HG02885 (cell line): ENCODE data around the gene CLIP1.
"Not testable (repeated sequence)": the region's sequence is repeated elsewhere in the genome, so short reads cannot be mapped to it uniquely, and the experiment has no call there.

ENCODE experiments used
- ATAC-seq: cut with Tn5 transposase; IDR thresholded peaks from one replicate; pipeline ENCODE4 v1.9.1; 2021; ENCODE audit warnings: mild to moderate bottlenecking; ENCODE audit not compliant: unreplicated experiment, poor library complexity

CLIP1 gene

DNA sequence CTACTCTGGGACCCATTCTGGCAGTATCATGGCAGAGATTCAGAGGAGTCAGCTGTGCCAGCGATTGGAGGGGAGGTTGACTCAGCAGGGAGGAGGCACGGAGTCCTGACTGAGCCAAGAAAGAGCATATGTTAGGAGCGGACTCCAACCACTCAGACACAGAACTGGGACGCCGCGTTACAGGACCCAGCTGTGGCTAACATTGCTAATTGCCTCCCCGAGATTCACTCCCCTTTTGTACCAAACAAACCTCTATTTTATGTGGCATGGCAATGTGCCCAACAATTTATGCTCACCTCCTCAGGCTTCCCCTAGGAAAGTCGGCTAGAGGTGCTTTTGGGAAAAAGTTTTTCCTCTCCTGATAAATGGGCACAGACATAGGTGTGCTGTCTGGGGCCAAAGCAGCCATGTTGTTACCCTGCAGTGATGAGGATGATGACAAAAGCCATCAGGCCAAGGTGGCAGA is 15.2 kb upstream of the CLIP1 start:
- no peak for ATAC-seq

DNA sequence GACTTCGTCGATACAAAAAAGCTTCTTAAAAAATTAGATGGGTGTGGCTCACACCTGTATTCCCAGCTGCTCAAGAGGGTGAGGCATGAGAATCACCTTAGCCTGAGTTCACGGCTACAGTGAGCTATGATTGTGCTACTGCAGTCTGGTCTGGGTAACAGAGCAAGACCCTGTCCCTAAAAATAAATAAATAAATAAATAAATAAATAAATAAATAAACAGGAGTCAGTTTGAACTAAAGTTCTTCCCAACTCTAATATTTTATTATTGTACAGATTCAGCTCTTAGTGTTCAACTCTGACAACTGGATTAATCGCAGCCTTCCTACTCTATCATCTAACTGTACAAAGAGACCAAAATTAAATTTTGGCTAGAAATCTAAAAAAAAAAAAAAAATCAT is 12.7 kb upstream of the CLIP1 start:
- no peak for ATAC-seq

DNA sequence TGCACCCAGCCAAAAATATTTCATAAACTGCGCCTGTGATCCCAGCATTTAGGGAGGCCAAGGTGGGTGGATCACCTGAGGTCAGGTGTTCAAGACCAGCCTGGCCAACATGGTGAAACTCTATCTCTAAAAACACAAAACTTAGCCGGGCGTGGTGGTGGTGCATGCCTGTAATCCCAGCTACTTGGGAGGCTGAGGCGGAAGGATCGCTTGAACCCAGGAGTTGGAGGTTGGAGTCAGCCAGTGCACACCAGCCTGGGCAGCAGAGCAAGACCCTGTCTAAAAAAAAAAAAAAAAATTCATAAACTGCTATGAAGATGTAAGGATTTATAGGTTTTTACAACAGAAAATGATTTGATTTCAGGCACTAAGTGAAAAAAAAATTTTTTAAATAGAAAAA is 6.6 kb upstream of the CLIP1 start:
- not testable (repeated sequence) for ATAC-seq

DNA sequence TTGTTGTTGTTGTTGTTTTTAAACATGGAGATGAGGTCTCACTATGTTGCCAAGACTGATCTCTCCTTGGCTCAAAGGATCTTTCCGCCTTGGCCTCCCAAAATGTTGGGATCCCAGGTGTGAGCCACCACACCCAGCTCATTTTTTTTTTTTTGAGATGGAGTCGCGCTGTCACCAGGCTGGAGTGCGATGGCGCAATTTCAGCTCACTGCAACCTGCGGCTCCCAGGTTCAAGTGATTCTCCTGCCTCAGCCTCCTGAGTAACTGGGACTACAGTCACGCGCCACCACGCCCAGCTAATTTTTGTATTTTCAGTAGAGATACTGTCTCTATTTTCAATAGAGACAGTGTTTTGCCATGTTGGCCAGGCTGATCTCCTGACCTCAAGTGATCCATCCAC is 4.9 kb upstream of the CLIP1 start:
- ATAC-seq = no peak

DNA sequence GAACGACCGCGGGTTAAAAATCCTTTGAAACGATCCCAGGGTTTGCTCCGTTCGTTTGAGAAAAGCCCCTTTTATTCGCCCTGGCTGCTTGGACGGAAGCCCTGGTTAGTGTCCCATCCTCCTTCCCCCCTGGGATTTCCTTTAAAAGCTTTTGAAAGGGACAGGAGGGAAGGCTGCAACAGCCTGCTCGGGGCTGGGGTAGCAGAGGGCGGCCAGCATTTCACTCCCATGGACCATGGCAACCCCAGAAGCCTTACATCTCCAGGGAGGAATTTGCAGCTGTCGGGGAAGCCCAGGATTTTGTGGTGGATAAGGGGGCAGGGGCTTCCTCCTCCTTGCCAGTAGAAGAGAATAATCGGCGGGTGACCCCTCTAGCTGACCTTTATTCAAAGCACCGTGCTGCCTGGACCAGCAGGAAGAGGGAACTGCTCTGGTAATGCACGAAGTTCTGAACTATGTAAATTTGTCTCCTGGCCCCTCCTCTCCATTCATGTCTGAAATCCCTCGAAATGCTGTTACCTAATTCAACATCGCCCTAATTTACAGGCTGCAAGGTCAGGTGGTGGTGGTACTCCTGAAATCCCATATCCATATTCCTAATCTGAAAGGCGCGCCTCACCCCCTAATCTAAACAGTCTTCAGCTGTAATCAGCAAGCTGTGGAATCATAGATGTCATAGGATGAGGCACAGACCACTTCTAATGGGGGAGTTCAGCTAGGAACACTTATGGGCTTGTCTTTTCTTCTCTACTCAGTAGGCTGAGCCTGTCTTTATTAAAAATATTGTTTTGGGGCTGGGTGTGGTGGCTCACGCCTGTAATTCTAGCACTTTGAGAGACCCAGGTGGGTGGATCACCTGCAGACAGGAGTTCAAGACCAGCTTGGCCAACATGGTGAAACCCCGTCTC is 1.0 kb upstream of the CLIP1 start:
- ATAC-seq = no peak

DNA sequence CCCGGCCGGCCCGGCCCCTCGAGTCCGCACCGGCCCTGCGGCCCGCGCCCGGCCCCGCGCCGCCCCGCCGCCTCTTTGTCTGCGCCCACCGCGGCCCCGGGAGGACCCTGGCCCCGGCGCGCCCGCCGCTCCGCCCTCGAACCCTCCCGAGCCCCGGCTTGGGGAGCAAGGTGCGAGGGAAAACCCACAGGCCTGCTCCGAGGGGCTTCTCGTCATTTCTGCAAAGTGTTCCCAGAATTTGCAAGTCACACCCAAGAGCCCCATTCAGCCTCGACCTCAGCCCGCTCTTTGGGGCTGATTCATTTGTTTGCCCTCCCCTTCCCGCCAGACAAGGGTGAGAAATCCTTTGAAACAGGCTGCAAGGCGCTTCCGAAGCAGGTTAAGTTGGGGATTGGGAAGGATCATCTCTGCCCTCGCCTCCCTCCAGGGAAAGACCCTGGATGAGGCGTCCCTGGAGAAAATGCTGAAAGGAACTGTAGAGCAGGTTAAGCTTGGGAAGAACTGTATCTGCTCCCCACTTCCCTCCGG is 325 bp upstream of the CLIP1 start:
- peak; percentile 5 for ATAC-seq

DNA sequence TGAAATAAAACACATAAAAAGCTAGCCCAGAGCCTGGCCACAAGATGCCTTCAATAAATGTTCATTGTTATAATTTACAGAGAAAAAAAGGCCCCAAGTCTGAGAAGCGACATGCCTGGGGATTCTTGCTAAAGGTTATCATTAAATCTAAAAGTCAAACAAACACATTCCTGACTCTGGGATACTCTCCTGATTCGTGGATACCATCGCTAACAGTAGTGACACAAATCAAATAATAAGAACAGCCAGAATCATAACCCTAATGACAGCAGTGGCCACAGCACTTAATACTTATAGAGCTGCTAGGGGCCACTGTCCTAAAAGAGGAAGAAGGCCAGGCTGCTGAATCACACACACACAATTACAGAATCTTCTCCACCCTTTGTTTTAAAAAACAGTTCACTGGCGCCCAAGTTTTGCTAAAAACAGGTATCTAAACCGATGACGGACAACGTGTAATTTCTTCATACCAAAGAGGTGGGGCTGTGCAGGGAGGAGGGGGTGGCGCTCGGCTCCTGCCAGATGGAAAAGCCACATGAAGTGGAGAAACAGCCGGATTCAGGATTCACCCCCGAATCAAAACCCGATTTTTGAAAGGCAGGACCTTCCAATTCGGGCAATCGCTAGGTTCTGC is 1.2 kb downstream of the CLIP1 start:
- ATAC-seq = no peak

DNA sequence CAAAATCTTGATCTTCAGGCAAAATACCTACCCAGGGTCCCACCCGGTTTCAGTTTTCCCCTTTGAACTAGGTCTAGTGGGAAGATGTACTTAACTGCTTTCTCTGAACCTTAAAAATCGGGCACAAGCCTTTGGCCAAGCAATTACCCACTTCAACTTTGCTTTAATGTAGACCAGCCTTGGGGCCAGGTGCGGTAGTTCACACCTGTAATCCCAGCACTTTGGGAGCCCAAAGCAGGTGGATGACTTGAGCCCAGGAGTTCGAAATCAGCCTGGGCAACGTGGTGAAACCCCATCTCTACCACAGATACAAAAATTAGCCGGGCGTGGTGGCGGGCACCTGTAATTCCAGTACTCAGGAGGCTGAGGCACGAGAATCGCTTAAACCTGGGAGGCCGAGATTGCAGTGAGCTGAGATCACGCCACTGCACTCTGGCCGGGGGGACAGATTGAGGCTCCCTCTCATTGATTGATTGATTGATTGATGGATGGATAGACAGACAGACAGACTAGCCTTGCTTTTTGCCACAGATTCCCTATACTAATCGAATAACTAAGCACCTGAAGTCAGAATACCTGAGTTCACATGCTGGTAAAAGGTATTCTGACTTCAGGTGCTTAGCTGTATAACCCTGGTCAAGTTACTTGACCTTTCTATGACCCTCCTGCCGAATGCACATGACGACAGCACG is 1.9 kb downstream of the CLIP1 start:
- ATAC-seq = no peak

DNA sequence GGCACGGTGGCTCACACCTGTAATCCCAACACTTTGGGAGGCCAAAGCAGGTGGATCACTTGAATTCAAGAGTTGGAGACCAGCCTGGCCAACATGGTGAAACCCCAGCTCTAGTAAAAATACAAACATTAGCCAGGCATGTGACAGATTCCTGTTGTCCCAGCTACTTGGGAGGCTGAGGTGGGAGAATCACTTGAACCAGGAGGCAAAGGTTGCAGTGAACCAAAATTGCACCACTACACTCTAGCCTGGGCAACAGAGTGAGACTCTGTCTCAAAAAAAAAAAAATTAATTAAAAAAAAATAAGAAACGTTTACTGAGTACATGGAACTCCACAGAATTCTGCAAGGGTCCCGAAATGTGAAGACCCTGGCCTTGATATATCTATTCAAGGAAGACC is 3.4 kb downstream of the CLIP1 start:
- ATAC-seq = not testable (repeated sequence)

DNA sequence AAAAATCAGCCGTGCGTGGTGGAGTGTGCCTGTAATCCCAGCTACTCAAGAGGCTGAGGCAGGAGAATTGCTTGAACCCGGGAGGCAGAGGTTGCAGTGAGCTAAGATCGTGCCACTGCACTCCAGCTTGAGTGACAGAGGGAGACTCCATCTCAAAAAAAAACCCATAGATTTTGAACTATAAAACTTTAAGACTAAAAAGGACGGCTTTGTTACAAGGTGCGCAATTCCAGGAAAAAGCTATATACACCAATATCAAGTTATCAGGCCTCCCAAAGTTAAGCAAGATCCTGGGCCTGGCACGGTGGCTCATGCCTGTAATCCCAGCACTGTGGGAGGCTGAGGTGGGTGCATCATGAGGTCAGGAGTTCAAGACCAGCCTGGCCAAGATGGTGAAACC is 6.8 kb downstream of the CLIP1 start:
- ATAC-seq = not testable (repeated sequence)

DNA sequence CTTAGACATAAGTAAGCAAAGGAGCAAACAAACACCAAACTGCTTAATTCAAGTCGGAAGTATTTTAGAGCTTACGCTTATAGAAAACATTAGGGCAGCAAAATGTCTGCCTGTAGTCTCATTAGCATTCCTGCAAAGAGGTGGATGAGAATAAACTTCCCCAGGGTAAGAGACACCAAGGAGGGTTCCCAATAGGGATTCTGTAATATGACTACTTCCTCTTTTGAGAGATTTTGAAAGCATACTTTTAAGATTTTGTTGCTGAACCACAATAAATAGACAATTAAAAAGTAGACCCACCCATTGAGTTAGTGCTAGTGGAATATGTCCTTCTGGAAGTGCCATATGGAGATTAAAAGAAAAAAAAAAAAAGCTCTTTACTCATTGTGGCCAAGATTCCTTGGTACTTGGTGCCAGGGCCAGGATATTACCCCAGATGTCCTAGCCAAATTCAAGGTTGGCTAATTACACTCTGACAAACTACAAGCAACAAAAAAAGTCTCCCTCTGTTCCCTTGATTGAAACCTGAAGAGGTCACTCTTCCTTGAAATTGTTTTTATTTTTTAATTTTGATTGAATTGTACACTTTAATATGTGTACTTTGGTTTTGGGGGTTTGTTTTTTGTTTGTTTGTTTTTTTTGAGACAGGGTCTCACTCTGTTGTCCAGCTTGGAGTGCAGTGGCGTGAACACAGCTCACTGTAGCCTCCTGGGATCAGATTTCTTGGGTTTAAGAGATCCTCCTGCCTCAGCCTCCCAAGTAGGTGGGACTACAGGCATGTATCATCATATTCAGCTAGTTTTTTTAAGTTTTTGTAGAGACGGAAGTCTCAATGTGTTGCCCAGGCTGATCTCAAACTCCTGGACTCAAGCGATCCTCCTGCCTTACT is 8.7 kb downstream of the CLIP1 start:
- no peak for ATAC-seq

DNA sequence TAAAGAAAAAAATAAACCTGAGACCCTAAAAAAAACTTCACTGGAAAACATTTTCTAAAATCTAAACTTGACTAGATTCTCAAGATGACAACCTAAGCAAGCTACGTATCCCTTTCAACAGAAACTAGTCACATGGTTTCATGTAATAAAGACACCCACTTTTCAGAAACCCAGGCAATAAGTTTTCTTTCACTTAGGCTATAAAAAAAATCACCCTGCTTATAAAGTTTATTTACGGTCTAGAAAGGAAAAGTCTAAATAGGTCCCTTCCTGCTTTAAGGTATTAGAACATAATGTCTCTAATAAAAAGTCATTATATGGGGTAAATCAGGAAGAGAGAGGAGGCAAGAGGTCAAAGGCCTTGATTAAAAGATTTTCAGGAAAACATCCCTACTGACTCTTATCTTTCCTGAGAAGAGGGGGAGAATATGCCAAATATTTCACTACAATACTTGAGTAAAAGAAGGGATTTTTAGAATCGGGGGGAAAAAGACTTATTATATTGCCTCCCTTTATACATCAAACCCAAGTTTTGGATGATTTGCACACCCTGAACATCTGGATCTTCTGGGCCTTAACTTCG is 9.5 kb downstream of the CLIP1 start:
- no peak for ATAC-seq

DNA sequence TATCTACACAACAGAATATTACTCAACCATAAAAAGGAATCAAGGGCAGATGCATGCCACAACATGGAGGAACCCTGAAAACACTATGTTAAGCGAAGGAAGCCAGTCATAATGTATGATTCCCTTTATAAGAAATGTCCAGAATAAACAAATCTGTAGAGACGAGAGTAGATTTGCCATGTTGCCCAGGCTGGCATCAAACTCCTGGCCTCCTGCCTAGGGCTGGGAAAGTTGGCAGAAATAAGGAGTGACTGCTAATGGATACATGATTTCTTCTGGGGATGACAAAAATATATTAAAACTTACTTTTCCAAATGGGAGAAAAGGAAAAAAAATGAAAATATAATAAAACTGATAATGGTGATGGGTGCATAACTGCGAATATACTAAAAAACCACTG is 10.9 kb downstream of the CLIP1 start:
- ATAC-seq = no peak

DNA sequence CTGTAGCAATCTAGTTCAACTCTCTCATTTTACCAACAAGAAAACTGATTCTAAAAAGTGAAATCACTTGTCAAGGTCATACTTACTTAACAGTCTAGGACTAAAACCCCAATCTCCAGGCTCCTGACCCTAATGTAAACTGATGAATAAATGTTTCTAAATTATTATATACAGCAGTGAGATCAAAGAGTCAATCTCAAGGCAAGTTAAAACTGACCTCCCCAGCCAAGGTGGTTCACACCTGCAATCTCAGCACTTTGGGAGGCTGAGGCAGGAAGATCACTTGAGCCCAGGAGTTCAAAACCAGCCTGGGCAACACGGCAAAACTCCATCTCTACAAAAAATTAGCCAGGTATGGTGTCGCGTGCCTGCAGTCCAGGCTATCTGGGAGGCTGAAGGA is 15.3 kb downstream of the CLIP1 start:
- no peak for ATAC-seq

DNA sequence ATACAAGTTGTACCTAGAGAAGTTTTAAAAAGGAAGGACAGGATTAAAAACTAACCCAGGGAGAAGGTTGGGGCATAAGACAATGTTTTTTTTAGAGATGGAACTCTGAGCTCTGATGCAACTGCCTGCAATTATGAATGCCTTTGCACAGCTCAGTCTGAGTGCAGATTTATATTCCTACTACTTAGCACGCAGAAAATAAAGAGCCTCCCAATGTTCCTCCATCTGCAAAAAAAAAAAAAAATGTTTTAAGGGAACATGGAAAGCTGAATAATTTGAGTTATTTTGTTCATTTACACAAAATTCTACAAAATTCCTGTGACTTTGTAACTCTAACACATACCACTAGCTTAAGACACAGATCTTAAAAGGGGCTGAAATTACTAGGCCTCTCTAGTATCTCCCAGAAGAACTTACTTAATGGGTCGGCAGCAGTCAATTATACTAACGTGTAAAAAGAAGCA is 15.7 kb downstream of the CLIP1 start:
- no peak for ATAC-seq

DNA sequence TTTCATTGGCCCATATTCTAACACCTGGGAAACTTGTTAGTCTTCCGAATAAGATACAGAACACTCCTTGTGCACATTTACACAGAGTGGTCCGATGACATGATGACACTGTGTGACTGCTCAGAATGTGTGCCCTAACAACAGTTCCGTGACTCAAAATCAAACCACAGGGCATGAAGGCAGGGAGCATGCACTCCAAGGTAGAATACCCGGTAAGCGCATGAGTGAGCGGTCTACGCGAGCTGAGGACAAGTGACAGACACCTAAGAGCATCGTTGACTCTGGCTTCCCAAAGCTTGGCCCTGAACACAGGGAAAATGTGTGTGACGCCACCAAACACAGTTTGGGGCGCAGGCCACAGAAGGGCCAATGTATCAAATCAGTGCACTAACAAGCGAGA is 18.6 kb downstream of the CLIP1 start:
- ATAC-seq = no peak

DNA sequence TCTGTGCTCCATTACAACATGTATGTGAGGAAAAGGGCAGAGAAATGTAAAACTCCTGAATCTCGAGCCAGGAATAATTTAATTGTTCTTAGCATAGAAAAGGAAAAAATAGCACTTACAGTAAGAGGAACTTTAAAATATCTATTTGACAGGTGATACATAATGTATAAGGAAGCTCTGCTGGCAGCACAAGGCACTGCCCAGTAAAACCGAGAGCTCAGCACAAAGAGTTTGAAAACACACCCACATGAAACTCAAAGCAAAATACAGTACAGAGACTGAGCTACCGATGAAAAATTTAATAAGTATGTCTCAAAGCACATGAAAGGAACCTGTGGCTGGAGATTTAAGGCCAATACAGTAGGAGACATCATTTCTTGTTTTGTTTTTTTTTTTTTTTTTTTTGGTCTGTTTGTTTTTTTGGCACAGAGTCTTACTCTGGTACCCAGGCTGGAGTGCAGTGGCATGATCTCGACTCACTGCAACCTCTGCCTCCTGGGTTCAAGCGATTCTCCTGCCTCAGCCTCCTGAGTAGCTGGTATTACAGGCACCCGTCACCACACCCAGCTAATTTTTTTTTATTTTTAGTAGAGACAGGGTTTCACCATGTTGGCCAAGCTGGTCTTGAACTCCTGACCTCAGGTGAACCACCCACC is 19.2 kb downstream of the CLIP1 start:
- peak; percentile 60 for ATAC-seq

DNA sequence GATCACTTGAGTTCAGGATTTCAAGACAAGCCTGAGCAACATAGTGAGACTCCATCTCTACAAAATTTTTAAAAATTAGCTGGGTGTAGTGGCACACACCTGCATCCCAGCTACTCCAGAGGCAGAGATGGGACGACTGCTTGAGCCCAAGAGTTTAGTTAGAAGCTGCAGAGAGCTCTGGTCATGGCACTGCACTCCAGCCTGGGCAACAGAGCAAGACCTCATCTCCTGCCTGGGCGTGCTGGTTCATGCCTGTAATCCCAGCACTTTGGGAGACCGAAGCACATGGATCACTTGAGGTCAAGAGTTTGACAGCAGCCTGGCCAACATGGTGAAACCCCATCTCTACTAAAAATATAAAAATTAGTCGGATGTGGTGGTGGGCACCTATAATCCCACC is 20.2 kb downstream of the CLIP1 start:
- ATAC-seq = no peak
